Effector memory CD4-positive, alpha-beta T cell (primary cell): ENCODE data around the gene RNASEH2B.

ENCODE experiments used
- DNase-seq, 3 donors: peaks; one replicate each; pipeline ENCODE4 v3.0.0-alpha.2; 2020
- H3K27ac ChIP-seq: 2 replicates; pipeline ENCODE4 v1.7.0; 2013; ENCODE audit warnings: mild to moderate bottlenecking, low read length, moderate library complexity; ENCODE audit not compliant: insufficient read depth, poor library complexity, severe bottlenecking
- H3K27me3 ChIP-seq: replicated peaks from 2 replicates; pipeline ENCODE4 v1.7.0; 2013; ENCODE audit warnings: mild to moderate bottlenecking, low read length; ENCODE audit not compliant: insufficient read depth, control insufficient read depth, poor library complexity, severe bottlenecking
- H3K36me3 ChIP-seq: 2 replicates; pipeline ENCODE4 v1.7.0; 2013; ENCODE audit warnings: mild to moderate bottlenecking, low read length, moderate library complexity; ENCODE audit not compliant: control insufficient read depth, insufficient read depth
- H3K4me1 ChIP-seq: 2 replicates; pipeline ENCODE4 v1.7.0; 2013; ENCODE audit warnings: low read length, mild to moderate bottlenecking; ENCODE audit not compliant: control insufficient read depth, insufficient read depth, poor library complexity, severe bottlenecking
- H3K4me3 ChIP-seq: 2 replicates; pipeline ENCODE4 v1.7.0; 2013; ENCODE audit warnings: low read length, low read depth, mild to moderate bottlenecking; ENCODE audit not compliant: insufficient read depth, poor library complexity, severe bottlenecking
- H3K9me3 ChIP-seq: 2 replicates; pipeline ENCODE4 v1.7.0; 2013; ENCODE audit warnings: mild to moderate bottlenecking, low read length, moderate library complexity; ENCODE audit not compliant: control insufficient read depth

RNASEH2B gene

GRCh38 chr13:50990065-50990817 lies 80.7 kb downstream of the RNASEH2B start:
- peaks cover 4% of the 10 kb centered on the region for H3K4me1 ChIP-seq
- H3K36me3 ChIP-seq = no peaks in the 10 kb centered on the region
- H3K27ac ChIP-seq = no peak overlapping the region
- H3K4me3 ChIP-seq = no peak overlapping the region
- DNase-seq = no peak
- H3K9me3 ChIP-seq = no peaks in the 10 kb centered on the region
- no peaks in the 10 kb centered on the region for H3K27me3 ChIP-seq

- H3K9me3 ChIP-seq = no peaks in the 10 kb centered on the region
- DNase-seq = no peak
- no peaks in the 10 kb centered on the region for H3K27me3 ChIP-seq
- no peak overlapping the region for H3K27ac ChIP-seq
- no peak overlapping the region for H3K4me3 ChIP-seq
- H3K4me1 ChIP-seq = peaks cover 4% of the 10 kb centered on the region
- no peaks in the 10 kb centered on the region for H3K36me3 ChIP-seq
Observed at GRCh38 chr13:50990818-50991506, 81.4 kb downstream of the RNASEH2B start.

- Histone ChIP-seq H3K4me3 (no peak overlapping the region), H3K4me1 (peaks cover 4% of the 10 kb centered on the region), H3K9me3 (no peaks in the 10 kb centered on the region), H3K27me3 (no peaks in the 10 kb centered on the region), H3K27ac (no peak overlapping the region), H3K36me3 (no peaks in the 10 kb centered on the region)
- DNase-seq = no peak
Observed at GRCh38 chr13:50991579-50992521, 82.3 kb downstream of the RNASEH2B start.

- Histone ChIP-seq H3K9me3 (no peaks in the 10 kb centered on the region), H3K27me3 (no peaks in the 10 kb centered on the region), H3K4me1 (peaks cover 4% of the 10 kb centered on the region), H3K4me3 (no peak overlapping the region), H3K27ac (no peak overlapping the region), H3K36me3 (no peaks in the 10 kb centered on the region)
- DNase-seq = no peak
Observed at GRCh38 chr13:50993371-50993770, 83.8 kb downstream of the RNASEH2B start.

GRCh38 chr13:50993934-50994333 lies 84.3 kb downstream of the RNASEH2B start:
- Histone ChIP-seq H3K9me3 (no peaks in the 10 kb centered on the region), H3K4me1 (peaks cover 4% of the 10 kb centered on the region), H3K4me3 (no peak overlapping the region), H3K27ac (no peak overlapping the region), H3K27me3 (no peaks in the 10 kb centered on the region), H3K36me3 (no peaks in the 10 kb centered on the region)
- DNase-seq = no peak

DNA sequence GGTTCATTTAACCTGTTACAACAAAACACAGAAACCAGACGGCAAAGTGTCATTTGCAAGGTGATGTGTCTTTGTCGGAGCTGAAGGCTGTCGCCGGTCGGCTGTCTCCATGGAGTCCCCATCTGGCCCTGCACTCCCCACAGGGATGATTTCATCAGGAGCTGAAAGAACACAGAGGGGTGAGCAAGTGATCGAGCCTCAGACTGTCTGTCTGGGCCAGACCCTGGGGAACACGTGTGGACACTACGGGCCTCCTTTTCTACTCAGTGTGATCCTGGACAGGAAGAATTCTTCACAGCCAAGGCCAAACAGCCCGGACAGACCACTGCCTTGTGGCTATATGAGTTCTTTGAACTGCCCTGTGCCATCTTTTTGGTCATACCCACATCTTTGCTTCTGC lies 85.1 kb downstream of the RNASEH2B start:
- Histone ChIP-seq H3K27ac (no peak overlapping the region), H3K36me3 (no peaks in the 10 kb centered on the region), H3K9me3 (no peaks in the 10 kb centered on the region), H3K4me3 (no peak overlapping the region), H3K27me3 (no peaks in the 10 kb centered on the region), H3K4me1 (peaks cover 4% of the 10 kb centered on the region)
- DNase-seq = no peak

DNA sequence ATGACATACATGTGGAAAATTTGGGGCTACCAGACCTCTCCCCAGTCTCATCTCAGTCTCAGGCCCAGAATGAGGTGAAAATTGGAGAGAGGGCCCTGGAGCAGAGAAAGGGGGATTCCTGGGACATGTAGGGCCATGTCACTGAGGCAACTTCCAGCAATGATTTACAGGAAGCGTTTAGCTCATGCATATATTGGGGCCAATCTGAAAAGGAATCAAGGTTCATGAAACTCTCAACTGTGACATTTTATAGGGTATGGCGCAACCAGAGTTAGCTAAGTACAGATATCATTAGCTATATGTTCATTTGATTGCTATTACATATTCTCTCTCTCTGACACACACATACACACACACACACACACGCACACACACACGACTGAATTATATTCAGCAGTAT lies 86.3 kb downstream of the RNASEH2B start:
- Histone ChIP-seq H3K27me3 (no peaks in the 10 kb centered on the region), H3K4me1 (peaks cover 4% of the 10 kb centered on the region), H3K4me3 (no peak overlapping the region), H3K9me3 (no peaks in the 10 kb centered on the region), H3K36me3 (no peaks in the 10 kb centered on the region), H3K27ac (no peak overlapping the region)
- no peak for DNase-seq

DNA sequence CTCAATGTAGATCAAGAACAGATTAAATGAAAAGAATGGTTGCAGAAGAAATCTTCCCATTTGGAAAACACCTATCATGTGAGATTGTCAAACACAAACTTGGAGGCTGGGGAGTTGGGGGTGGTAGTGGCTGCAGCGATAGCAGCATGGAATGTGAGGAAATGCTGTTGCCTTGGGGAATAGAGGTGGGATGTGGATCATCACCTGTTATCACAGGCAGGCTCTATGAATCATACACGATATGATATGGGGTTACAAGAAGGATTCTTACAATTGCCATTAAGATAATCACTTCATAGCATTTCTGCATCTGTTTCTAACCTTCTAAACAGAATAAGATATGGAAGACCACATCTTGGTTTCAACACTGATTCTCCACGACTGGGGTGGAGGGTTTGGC lies 88.7 kb downstream of the RNASEH2B start:
- DNase-seq = no peak
- H3K4me3 ChIP-seq = no peak overlapping the region

DNA sequence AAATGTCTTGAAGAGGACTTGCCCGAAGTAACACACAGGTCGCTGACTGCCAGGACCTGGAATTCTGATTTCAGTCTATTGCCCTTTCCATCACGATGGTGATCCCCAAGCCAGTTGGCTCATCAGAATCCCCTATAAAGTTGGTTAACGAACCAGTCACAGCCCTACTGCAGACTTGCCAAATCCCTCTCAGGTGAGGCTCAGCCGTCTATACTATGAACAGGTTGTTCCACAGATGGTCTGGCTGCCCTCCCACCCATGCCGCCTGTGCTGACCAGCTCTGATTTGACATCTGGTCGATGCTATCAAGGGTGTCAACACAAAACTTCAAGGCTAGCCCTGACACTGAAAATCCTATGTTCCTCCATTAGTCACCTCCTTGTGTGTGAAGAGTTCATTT lies 90.0 kb downstream of the RNASEH2B start:
- Histone ChIP-seq H3K36me3 (no peaks in the 10 kb centered on the region), H3K27me3 (no peaks in the 10 kb centered on the region), H3K4me1 (no peaks in the 10 kb centered on the region), H3K27ac (no peak overlapping the region), H3K9me3 (no peaks in the 10 kb centered on the region), H3K4me3 (no peak overlapping the region)
- DNase-seq = no peak

More for the DNA sequence above, 88.7 kb downstream of the RNASEH2B start:
- Histone ChIP-seq H3K36me3 (no peaks in the 10 kb centered on the region), H3K27ac (no peak overlapping the region), H3K27me3 (no peaks in the 10 kb centered on the region), H3K4me1 (no peaks in the 10 kb centered on the region), H3K9me3 (no peaks in the 10 kb centered on the region)
